Gastrocnemius medialis (tissue), 4 donors: ENCODE measurements around the gene SNCA. TPM values are rescaled to one million over a fixed set of nuclear protein-coding genes. Genes with fewer than 3 reads are reported as not detected.

Experiments used
- ATAC-seq, 2 donors: fragments of 150-250 bp; one replicate each; pipeline ENCODE4 v1.9.1; 2016
- DNase-seq, 2 donors: peaks; one replicate each; pipeline ENCODE4 v3.0.0-alpha.2; 2019
- H3K27ac ChIP-seq, 4 donors: fragments of 200-600 bp; sonication (generic); 1 replicate in 1 of 4; 2 replicates in 3 of 4; pipeline ENCODE4 v1.5.1; 2016 to 2018; ENCODE audit warnings: mild to moderate bottlenecking in 2 of 4, moderate library complexity in 1 of 4
- H3K27me3 ChIP-seq, 3 donors: fragments of 200-600 bp; sonication (generic) in 2 of 3; 1 replicate in 1 of 3; 2 replicates in 2 of 3; pipeline versions ENCODE4 v1.5.1 to v1.6.0; 2016 to 2019; ENCODE audit warnings: mild to moderate bottlenecking in 1 of 3, moderate library complexity in 1 of 3
- H3K36me3 ChIP-seq, 2 donors: fragments of 200-600 bp; sonication (generic) in 1 of 2; one replicate each; pipeline ENCODE4 v1.5.1; 2017 to 2018
- H3K4me1 ChIP-seq, 2 donors: fragments of 200-600 bp; sonication (generic) in 1 of 2; one replicate each; pipeline ENCODE4 v1.5.1; 2016 to 2017; ENCODE audit warnings: mild to moderate bottlenecking in 2 of 2
- H3K4me3 ChIP-seq, 4 donors: fragments of 200-600 bp; sonication (generic) in 3 of 4; 1 replicate in 1 of 4; 2 replicates in 3 of 4; pipeline ENCODE4 v1.5.1; 2016 to 2019; ENCODE audit warnings: mild to moderate bottlenecking in 2 of 4
- H3K9me3 ChIP-seq, 3 donors: fragments of 200-600 bp; sonication (generic) in 2 of 3; 1 replicate in 1 of 3; 2 replicates in 2 of 3; pipeline ENCODE4 v1.5.1; 2016 to 2019
- POLR2A ChIP-seq, 2 donors: fragments of 450-650 bp; IDR thresholded peaks; one replicate each; pipeline ENCODE4 v1.6.1; 2017; ENCODE audit warnings: antibody characterized with exemption in 2 of 2, mild to moderate bottlenecking in 2 of 2, moderate library complexity in 2 of 2
- in situ Hi-C, 4 donors: fragments of 200-750 bp; cut with MboI; loops; one replicate each; pipeline versions ENCODE4 v1.15.0 to v1.8.0; 2017; ENCODE audit warnings: low sequenced_read_pairs in 4 of 4
- intact Hi-C: fragments of 100-400 bp; cut with DNase I; formaldehyde crosslinking; loops from one replicate; pipeline ENCODE4 v1.15.1; 2023; ENCODE audit warnings: low total_unique reads
- total RNA-seq, 4 donors: library from RNA; depleted of rRNA; stranded (reverse); fragments of >200 nt; gene quantifications; one replicate each; pipeline versions ENCODE4 v1.1.0 to v1.2.3, GENCODE V29; 2016
- TF ChIP-seq, protein P1 (sequence below), 5 experiments: fragments of 450-650 bp in 3 of 5; fragments of 200-600 bp in 2 of 5; sonication (generic) in 2 of 5; IDR thresholded peaks in 4 of 5; conservative IDR thresholded peaks in 1 of 5; 1 replicate in 4 of 5; 2 replicates in 1 of 5; pipeline ENCODE4 v1.5.1; 2016 to 2019; ENCODE audit warnings: antibody characterized with exemption in 5 of 5, mild to moderate bottlenecking in 3 of 5, moderate library complexity in 3 of 5

SNCA gene
- total RNA-seq, 4 donors from 2014 or later: 0.73 to 1.7 (median 1.1) TPM; not detected in 1

GRCh38 chr4:89752932-89753598 lies 83.9 kb downstream of the SNCA start:
- in situ Hi-C loops: no loop called here
- TF ChIP-seq POLR2A (IDR thresholded peaks at IDR 0.05): no peak
- TF ChIP-seq, protein P1, sequence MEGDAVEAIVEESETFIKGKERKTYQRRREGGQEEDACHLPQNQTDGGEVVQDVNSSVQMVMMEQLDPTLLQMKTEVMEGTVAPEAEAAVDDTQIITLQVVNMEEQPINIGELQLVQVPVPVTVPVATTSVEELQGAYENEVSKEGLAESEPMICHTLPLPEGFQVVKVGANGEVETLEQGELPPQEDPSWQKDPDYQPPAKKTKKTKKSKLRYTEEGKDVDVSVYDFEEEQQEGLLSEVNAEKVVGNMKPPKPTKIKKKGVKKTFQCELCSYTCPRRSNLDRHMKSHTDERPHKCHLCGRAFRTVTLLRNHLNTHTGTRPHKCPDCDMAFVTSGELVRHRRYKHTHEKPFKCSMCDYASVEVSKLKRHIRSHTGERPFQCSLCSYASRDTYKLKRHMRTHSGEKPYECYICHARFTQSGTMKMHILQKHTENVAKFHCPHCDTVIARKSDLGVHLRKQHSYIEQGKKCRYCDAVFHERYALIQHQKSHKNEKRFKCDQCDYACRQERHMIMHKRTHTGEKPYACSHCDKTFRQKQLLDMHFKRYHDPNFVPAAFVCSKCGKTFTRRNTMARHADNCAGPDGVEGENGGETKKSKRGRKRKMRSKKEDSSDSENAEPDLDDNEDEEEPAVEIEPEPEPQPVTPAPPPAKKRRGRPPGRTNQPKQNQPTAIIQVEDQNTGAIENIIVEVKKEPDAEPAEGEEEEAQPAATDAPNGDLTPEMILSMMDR (IDR thresholded peaks at IDR 0.05 in 4 of 5, conservative IDR thresholded peaks at IDR 0.05 in 1 of 5): no peak
- Histone ChIP-seq H3K27ac (no peak overlapping the region), H3K27me3 (no peaks in the 10 kb centered on the region), H3K4me3 (no peak overlapping the region), H3K9me3 (no peaks in the 10 kb centered on the region), H3K4me1 (no peaks in the 10 kb centered on the region), H3K36me3 (no peaks in the 10 kb centered on the region)
- DNase-seq (no peak), ATAC-seq (no peak)
- intact Hi-C loops: no loop called here

GRCh38 chr4:89751416-89751815 lies 85.5 kb downstream of the SNCA start:
- Histone ChIP-seq H3K4me1 (no peaks in the 10 kb centered on the region), H3K4me3 (no peak overlapping the region), H3K9me3 (no peaks in the 10 kb centered on the region), H3K36me3 (no peaks in the 10 kb centered on the region), H3K27ac (no peak overlapping the region), H3K27me3 (no peaks in the 10 kb centered on the region)
- in situ Hi-C loops (no loop called here), intact Hi-C loops (no loop called here)
- no peak for DNase-seq
- no peak for ATAC-seq
- no peak for TF ChIP-seq POLR2A (IDR thresholded peaks at IDR 0.05)
- TF ChIP-seq, protein P1 (IDR thresholded peaks at IDR 0.05 in 4 of 5, conservative IDR thresholded peaks at IDR 0.05 in 1 of 5): no peak

DNA sequence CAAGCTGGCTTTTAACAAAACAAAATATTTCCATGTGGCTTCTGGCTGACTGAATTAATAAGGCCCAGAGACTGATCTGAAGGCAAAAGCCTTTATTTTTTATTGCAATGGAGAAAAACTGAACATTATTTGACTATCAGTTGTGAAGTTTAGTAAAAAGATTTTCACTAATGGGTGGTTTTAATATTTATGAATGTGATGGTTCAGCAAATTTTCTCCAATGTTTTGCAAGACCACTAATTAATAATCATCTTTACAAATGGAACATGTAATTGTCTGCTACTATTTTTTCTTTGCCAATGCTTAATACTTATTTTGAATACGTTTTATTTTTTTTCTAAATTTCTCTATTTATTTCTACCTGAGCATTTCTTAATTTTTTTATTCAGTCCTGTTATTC lies 90.6 kb downstream of the SNCA start:
- H3K9me3 ChIP-seq: no peaks in the 10 kb centered on the region
- no peaks in the 10 kb centered on the region for H3K4me1 ChIP-seq
- no peaks in the 10 kb centered on the region for H3K27me3 ChIP-seq
- no peak overlapping the region for H3K4me3 ChIP-seq
- intact Hi-C loops (no loop called here), in situ Hi-C loops (no loop called here)
- H3K27ac ChIP-seq: no peak overlapping the region
- no peak for TF ChIP-seq POLR2A (IDR thresholded peaks at IDR 0.05)
- TF ChIP-seq, protein P1 (IDR thresholded peaks at IDR 0.05 in 4 of 5, conservative IDR thresholded peaks at IDR 0.05 in 1 of 5): no peak
- ATAC-seq (no peak), DNase-seq (no peak)
- H3K36me3 ChIP-seq: no peaks in the 10 kb centered on the region

GRCh38 chr4:89745708-89746107 lies 91.3 kb downstream of the SNCA start:
- no peaks in the 10 kb centered on the region for H3K27me3 ChIP-seq
- ATAC-seq (no peak), DNase-seq (no peak)
- TF ChIP-seq, protein P1 (IDR thresholded peaks at IDR 0.05 in 4 of 5, conservative IDR thresholded peaks at IDR 0.05 in 1 of 5): no peak
- no peaks in the 10 kb centered on the region for H3K36me3 ChIP-seq
- in situ Hi-C loops (no loop called here), intact Hi-C loops (no loop called here)
- H3K4me1 ChIP-seq: no peaks in the 10 kb centered on the region
- H3K4me3 ChIP-seq: no peak overlapping the region
- no peak overlapping the region for H3K27ac ChIP-seq
- no peaks in the 10 kb centered on the region for H3K9me3 ChIP-seq

DNA sequence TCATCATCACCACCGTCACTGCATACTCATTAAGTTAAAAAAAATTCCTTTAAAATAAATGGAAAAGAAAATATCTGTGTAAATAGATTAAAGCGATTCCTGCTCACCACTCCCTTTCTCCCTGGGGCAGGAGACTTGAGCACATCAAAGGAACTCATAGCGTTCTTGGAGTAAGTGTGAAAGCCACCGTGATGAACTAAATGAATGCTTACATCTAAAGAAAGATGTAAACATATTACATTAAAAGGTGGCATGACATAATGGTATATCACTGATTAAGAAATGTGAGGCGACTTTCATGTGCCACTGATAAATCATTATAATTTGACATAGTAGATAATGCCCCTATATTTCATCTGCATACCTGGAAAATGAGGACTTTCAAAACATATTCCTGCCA lies 92.0 kb downstream of the SNCA start:
- TF ChIP-seq, protein P1 (IDR thresholded peaks at IDR 0.05 in 4 of 5, conservative IDR thresholded peaks at IDR 0.05 in 1 of 5): no peak
- TF ChIP-seq POLR2A (IDR thresholded peaks at IDR 0.05): no peak
- no peaks in the 10 kb centered on the region for H3K36me3 ChIP-seq
- intact Hi-C loops: no loop called here

More for the DNA sequence above, 92.0 kb downstream of the SNCA start:
- in situ Hi-C loops: no loop called here
- Histone ChIP-seq H3K27me3 (no peaks in the 10 kb centered on the region), H3K4me3 (no peak overlapping the region), H3K9me3 (no peaks in the 10 kb centered on the region), H3K27ac (no peak overlapping the region), H3K4me1 (no peaks in the 10 kb centered on the region)
- DNase-seq (no peak), ATAC-seq (no peak)
